Kidney (tissue), 14 donors: ENCODE data around the gene GCAT. TPM values are rescaled to one million over a fixed set of nuclear protein-coding genes. Genes with fewer than 3 reads are reported as not detected.

Source experiments
- DNase-seq, 5 donors: peaks; one replicate each; pipeline ENCODE4 v3.0.0-alpha.2; 2013 to 2020
- FAIRE-seq: peaks from 2 replicates; lab custom pipeline; 2012; peaks lifted over from hg19 to GRCh38; lab: Jason Lieb, UNC
- H3K27ac ChIP-seq, 2 donors: one replicate each; pipeline ENCODE4 v1.7.0; 2013; ENCODE audit warnings: low read depth in 2 of 2, low read length in 2 of 2, inconsistent platforms in 1 of 2
- H3K27me3 ChIP-seq: one replicate; pipeline ENCODE4 v1.7.1; 2013; ENCODE audit warnings: low read length, inconsistent platforms; ENCODE audit not compliant: control insufficient read depth, insufficient read depth
- H3K36me3 ChIP-seq, 3 donors: one replicate each; pipeline versions ENCODE4 v1.7.0 to v1.7.1; 2013; ENCODE audit warnings: low read length in 3 of 3, control low read depth in 1 of 3, inconsistent platforms in 1 of 3; ENCODE audit not compliant: insufficient read depth in 3 of 3, control insufficient read depth in 2 of 3
- H3K4me1 ChIP-seq, 3 donors: one replicate each; pipeline versions ENCODE4 v1.7.0 to v1.7.1; 2013; ENCODE audit warnings: low read length in 3 of 3, inconsistent platforms in 1 of 3, low read depth in 1 of 3; ENCODE audit not compliant: control insufficient read depth in 2 of 3, insufficient read depth in 2 of 3
- H3K4me3 ChIP-seq, 3 donors: one replicate each; pipeline versions ENCODE4 v1.7.0 to v1.8.1; 2013; ENCODE audit warnings: low read length in 3 of 3, control low read depth in 1 of 3, inconsistent platforms in 1 of 3
- H3K9ac ChIP-seq, 3 donors: one replicate each; pipeline versions ENCODE4 v1.7.0 to v1.7.1; 2013; ENCODE audit warnings: low read length in 3 of 3, control low read depth in 1 of 3, inconsistent platforms in 1 of 3
- H3K9me3 ChIP-seq, 3 donors: one replicate each; pipeline versions ENCODE4 v1.7.0 to v1.7.1; 2013; ENCODE audit warnings: low read length in 3 of 3, control low read depth in 1 of 3, inconsistent platforms in 1 of 3; ENCODE audit not compliant: control insufficient read depth in 2 of 3, insufficient read depth in 1 of 3
- intact Hi-C: fragments of 100-400 bp; cut with DNase I; formaldehyde crosslinking; loops from one replicate; pipeline ENCODE4 v1.11.1; 2022
- polyA plus RNA-seq: library from polyadenylated mRNA; stranded (reverse); fragments of 350-450 nt; fragmentation: Illumina TruSeq; extraction: RNeasy Lipid Tissue Mini Kit (QIAGEN cat#74804); gene quantifications from one replicate; pipeline ENCODE4 v1.2.3, GENCODE V29; 2014; ENCODE audit warnings: low read depth, low replicate concordance; ENCODE audit not compliant: insufficient read depth
- total RNA-seq: library from RNA; stranded (reverse); fragmentation: NEBNext Ultra II Directional; extraction: Animal tissue kit (Norgen Biotek cat#: 25700); gene quantifications from one replicate; pipeline ENCODE4 v1.2.1, GENCODE V29; 2021
- TF ChIP-seq, protein P1 (sequence below): IDR thresholded peaks from 3 replicates; pipeline ENCODE4 v1.5.1; 2012; ENCODE audit warnings: mild to moderate bottlenecking, moderate library complexity, borderline replicate concordance; ENCODE audit not compliant: insufficient read depth; ENCODE audit errors: extremely low read depth
- donor health status: control.
- donor health status: control.
- donor health status: control.
- donor health status: control.
- donor health status: control.
- donor health status: DM: yes; HTN: yes; CAD: no.
- donor health status: Normal renal cell carcinoma (clear cell type).

GCAT gene
- total and polyA plus RNA-seq, 2 donors from 2014 or later, result 8.9 to 35.9 TPM

DNA sequence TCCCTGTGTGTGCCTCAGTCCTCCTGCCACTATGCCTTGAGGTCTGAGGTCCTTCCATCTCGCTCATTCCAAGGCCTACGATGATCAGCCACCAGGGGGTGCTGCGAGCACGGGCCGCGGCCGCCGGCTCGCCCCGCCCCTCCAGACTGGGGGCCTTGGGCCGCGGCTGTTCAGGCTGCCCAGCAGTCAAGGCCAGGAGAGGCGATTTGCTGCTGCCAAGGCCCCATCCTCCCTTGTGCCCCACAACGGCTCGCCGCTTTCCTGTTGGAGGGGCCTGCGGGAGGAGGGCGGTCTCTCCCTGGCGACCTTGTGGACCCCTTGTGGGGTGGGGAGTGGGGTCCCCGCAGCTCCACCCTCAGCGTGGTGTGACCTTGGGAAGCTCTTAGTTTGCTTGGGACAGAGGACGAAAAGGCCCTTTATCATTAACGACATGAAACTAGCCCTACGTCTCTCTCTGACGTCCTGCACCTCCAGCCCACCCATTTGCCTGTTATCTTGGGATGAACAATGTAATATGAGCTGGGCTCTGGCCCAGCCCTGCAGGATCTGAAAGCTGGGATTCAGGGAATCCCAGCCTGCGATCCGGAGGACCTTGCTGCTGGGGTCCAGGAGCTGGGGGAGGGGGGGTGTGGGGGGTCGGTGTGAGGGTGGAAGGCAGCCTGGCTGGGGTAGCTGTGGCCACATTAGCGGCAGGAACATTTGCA is 10.1 kb downstream of the GCAT start:
- Histone ChIP-seq H3K9ac (peak overlapping the region in 2 of 3 donors; percentile 63 to 65), H3K4me3 (peak overlapping the region; percentile 32 to 49 (median 33)), H3K27ac (no peak overlapping the region), H3K4me1 (peaks cover 0 to 16% (median 0%) of the 10 kb centered on the region in 3 donors), H3K9me3 (no peaks in the 10 kb centered on the region), H3K27me3 (peaks cover 11% of the 10 kb centered on the region), H3K36me3 (peaks cover 0 to 6% (median 2%) of the 10 kb centered on the region in 3 donors)
- TF ChIP-seq, protein P1, sequence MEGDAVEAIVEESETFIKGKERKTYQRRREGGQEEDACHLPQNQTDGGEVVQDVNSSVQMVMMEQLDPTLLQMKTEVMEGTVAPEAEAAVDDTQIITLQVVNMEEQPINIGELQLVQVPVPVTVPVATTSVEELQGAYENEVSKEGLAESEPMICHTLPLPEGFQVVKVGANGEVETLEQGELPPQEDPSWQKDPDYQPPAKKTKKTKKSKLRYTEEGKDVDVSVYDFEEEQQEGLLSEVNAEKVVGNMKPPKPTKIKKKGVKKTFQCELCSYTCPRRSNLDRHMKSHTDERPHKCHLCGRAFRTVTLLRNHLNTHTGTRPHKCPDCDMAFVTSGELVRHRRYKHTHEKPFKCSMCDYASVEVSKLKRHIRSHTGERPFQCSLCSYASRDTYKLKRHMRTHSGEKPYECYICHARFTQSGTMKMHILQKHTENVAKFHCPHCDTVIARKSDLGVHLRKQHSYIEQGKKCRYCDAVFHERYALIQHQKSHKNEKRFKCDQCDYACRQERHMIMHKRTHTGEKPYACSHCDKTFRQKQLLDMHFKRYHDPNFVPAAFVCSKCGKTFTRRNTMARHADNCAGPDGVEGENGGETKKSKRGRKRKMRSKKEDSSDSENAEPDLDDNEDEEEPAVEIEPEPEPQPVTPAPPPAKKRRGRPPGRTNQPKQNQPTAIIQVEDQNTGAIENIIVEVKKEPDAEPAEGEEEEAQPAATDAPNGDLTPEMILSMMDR, result peak; percentile 98
- peak; percentile 89 to 93 (median 90) for DNase-seq
- intact Hi-C loops, result loop anchor here (10.0 kb wide), 2 partner anchors 47 to 147 kb away; no protein-coding TSS in a partner anchor
- no peak for FAIRE-seq

DNA sequence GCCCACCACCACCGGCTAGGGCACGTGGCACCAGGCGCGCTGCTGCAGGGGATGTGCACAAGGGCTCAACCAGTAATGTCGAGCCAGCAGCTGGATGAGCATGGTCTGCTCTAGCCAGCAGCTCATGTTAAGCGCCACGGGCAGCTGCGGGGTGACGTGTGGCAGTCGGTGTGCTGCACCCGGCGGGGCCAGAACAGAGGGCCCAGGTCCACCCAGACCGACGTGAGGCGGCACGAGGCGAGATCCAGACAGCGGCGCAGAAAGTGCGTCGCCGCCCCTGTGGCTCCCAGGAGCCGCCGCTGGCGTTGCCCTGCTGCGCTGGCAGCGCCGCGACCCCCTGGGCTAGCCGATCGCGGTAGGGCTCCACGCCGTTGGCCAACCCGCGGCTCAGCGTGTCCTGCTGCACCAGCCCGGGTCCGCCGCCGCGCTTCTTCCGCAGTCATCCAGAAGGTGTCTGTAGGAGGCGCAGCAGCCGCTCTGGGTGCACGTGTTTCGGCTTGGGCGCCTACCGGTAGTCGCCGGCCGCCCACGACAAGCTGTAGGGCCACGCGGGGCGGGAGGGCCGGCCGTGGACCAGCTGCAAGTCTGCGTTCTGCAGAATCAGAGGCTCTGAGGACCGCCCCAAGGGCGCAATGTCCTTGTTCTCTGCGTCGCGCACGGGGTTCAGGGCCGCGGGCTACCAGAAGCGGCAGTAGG is 10.8 kb downstream of the GCAT start:
- FAIRE-seq, result no peak
- peak overlapping the region in 1 of 3 donors; percentile 21 for H3K4me3 ChIP-seq
- no peaks in the 10 kb centered on the region for H3K9me3 ChIP-seq
- H3K4me1 ChIP-seq, result peaks cover 0 to 16% (median 0%) of the 10 kb centered on the region in 3 donors
- H3K9ac ChIP-seq, result peak overlapping the region in 1 of 3 donors; percentile 19
- intact Hi-C loops, result loop anchor here (10.0 kb wide), 2 partner anchors 46 to 146 kb away; no protein-coding TSS in a partner anchor
- H3K27ac ChIP-seq, result no peak overlapping the region
- H3K36me3 ChIP-seq, result peaks cover 0 to 6% (median 2%) of the 10 kb centered on the region in 3 donors
- H3K27me3 ChIP-seq, result peaks cover 13% of the 10 kb centered on the region
- peak; percentile 50 to 84 (median 67) for DNase-seq
- TF ChIP-seq, protein P1, result peak; percentile 29

- Histone ChIP-seq H3K36me3 (peaks cover 0 to 6% (median 0%) of the 10 kb centered on the region in 3 donors), H3K9me3 (no peaks in the 10 kb centered on the region), H3K4me3 (peak overlapping the region in 1 of 3 donors; percentile 21), H3K27me3 (peaks cover 15% of the 10 kb centered on the region), H3K4me1 (peaks cover 0 to 16% (median 0%) of the 10 kb centered on the region in 3 donors), H3K9ac (peak overlapping the region in 1 of 3 donors; percentile 19), H3K27ac (no peak overlapping the region)
- FAIRE-seq (no peak), DNase-seq (peak in 1 of 5 donors; percentile 23)
- TF ChIP-seq, protein P1, result no peak
- intact Hi-C loops, result loop anchor here (10.0 kb wide), 2 partner anchors 46 to 146 kb away; no protein-coding TSS in a partner anchor
Observed at GRCh38 chr22:37819105-37819433, 11.3 kb downstream of the GCAT start.
